ENCODE measurements around the gene HCN3.

Gene HCN3

GRCh38 chr1:155250246-155250632 is 27.0 kb upstream of the HCN3 start:
- DNase-seq (ENCODE audit: low read depth in 1 of 2, low spot score in 1 of 2), result no peak
- no peaks in the 10 kb centered on the region for H3K27me3 ChIP-seq (ENCODE audit: insufficient read depth, poor library complexity, severe bottlenecking)
- H3K27ac ChIP-seq (replicated peaks), result peak overlapping the region; percentile 62
- TF ChIP-seq, protein P1, sequence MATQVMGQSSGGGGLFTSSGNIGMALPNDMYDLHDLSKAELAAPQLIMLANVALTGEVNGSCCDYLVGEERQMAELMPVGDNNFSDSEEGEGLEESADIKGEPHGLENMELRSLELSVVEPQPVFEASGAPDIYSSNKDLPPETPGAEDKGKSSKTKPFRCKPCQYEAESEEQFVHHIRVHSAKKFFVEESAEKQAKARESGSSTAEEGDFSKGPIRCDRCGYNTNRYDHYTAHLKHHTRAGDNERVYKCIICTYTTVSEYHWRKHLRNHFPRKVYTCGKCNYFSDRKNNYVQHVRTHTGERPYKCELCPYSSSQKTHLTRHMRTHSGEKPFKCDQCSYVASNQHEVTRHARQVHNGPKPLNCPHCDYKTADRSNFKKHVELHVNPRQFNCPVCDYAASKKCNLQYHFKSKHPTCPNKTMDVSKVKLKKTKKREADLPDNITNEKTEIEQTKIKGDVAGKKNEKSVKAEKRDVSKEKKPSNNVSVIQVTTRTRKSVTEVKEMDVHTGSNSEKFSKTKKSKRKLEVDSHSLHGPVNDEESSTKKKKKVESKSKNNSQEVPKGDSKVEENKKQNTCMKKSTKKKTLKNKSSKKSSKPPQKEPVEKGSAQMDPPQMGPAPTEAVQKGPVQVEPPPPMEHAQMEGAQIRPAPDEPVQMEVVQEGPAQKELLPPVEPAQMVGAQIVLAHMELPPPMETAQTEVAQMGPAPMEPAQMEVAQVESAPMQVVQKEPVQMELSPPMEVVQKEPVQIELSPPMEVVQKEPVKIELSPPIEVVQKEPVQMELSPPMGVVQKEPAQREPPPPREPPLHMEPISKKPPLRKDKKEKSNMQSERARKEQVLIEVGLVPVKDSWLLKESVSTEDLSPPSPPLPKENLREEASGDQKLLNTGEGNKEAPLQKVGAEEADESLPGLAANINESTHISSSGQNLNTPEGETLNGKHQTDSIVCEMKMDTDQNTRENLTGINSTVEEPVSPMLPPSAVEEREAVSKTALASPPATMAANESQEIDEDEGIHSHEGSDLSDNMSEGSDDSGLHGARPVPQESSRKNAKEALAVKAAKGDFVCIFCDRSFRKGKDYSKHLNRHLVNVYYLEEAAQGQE (IDR thresholded peaks at IDR 0.05; ENCODE audit: insufficient replicate concordance, low read depth), result no peak
- no peak for TF ChIP-seq GABPA (IDR thresholded peaks at IDR 0.05; ENCODE audit: low read depth)
- no peak for TF ChIP-seq POLR2AphosphoS5 (IDR thresholded peaks at IDR 0.05; ENCODE audit: low read depth)
- TF ChIP-seq SPI1 (IDR thresholded peaks at IDR 0.05; ENCODE audit: borderline replicate concordance, low read depth), result no peak
- TF ChIP-seq, protein P2, sequence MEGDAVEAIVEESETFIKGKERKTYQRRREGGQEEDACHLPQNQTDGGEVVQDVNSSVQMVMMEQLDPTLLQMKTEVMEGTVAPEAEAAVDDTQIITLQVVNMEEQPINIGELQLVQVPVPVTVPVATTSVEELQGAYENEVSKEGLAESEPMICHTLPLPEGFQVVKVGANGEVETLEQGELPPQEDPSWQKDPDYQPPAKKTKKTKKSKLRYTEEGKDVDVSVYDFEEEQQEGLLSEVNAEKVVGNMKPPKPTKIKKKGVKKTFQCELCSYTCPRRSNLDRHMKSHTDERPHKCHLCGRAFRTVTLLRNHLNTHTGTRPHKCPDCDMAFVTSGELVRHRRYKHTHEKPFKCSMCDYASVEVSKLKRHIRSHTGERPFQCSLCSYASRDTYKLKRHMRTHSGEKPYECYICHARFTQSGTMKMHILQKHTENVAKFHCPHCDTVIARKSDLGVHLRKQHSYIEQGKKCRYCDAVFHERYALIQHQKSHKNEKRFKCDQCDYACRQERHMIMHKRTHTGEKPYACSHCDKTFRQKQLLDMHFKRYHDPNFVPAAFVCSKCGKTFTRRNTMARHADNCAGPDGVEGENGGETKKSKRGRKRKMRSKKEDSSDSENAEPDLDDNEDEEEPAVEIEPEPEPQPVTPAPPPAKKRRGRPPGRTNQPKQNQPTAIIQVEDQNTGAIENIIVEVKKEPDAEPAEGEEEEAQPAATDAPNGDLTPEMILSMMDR (IDR thresholded peaks at IDR 0.05; ENCODE audit: insufficient read depth, low read length), result no peak
- H3K4me3 ChIP-seq (replicated peaks; ENCODE audit: insufficient read depth, low read length), result peak overlapping the region; percentile 47

DNA sequence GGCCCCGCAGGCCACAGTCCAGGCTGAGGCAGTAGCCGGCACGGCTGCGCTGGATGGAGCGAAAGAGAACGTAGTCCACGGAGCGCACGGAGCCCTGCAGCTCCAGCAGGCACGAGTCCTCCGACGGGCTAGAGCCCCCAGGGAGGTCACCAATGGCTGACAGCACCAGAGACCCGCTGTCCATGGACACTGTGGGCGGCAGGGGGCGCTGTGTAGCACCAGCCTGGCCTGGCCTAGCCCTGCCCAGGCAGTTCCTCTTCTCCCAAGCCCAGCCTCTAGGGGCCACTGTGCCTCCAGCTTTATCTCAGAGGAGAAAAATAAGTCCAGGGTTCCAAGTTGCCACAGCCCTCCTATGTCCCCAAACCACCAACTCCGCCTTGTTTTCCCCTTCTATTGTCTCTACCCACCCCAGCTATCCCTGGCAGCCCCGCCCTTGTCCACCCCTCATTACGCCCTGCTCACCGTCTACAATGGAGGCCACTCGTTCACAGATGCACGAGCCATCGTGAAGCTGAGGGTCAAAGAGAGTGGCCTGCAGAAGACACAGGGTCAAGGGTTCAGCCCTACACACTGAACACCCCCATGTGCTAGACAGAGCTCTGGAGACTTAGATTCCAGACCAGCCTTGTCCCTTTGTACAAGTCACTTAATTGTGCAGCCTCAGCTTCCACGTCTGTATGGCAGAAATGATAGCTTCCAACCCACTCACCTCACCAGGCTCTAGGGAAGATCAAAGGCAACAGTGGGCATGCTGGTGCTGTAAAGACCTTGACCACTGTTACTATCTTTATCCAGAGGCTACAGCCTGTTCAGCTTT is 26.4 kb upstream of the HCN3 start:
- Histone ChIP-seq H3K27ac (replicated peaks) (peak overlapping the region; percentile 62), H3K4me3 (replicated peaks; ENCODE audit: insufficient read depth, low read length) (peak overlapping the region; percentile 47), H3K27me3 (ENCODE audit: insufficient read depth, poor library complexity, severe bottlenecking) (no peaks in the 10 kb centered on the region)
- peak; percentile 83 to 96 for DNase-seq (ENCODE audit: low read depth in 1 of 2, low spot score in 1 of 2)
- TF ChIP-seq, protein P2 (IDR thresholded peaks at IDR 0.05; ENCODE audit: insufficient read depth, low read length), result peak; percentile 100
- TF ChIP-seq SPI1 (IDR thresholded peaks at IDR 0.05; ENCODE audit: borderline replicate concordance, low read depth), result peak; percentile 98
- TF ChIP-seq POLR2AphosphoS5 (IDR thresholded peaks at IDR 0.05; ENCODE audit: low read depth), result no peak
- TF ChIP-seq, protein P1 (IDR thresholded peaks at IDR 0.05; ENCODE audit: insufficient replicate concordance, low read depth), result no peak
- TF ChIP-seq GABPA (IDR thresholded peaks at IDR 0.05; ENCODE audit: low read depth), result no peak

DNA sequence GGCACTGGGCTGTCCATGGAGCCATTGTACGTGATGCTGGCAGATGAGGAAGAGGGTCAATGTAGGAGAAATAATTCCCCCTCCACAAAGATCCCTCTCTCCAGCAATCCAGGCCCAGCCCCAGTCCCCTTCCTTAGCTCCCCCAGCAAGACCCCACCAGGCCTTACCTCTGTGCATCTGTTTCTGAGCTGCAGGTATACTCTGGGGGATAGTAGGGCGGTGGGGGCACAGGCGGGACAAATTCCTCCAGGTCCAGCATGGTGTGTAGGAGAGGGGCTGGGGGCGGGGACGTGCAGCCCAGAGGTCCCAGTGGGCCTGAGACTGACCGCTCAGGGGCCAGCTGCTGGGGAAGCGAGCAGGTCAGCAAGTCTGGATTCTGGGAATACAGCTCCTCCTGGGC is 25.7 kb upstream of the HCN3 start:
- no peak overlapping the region for H3K4me3 ChIP-seq (replicated peaks; ENCODE audit: insufficient read depth, low read length)
- no peak for DNase-seq (ENCODE audit: low read depth in 1 of 2, low spot score in 1 of 2)
- H3K27me3 ChIP-seq (ENCODE audit: insufficient read depth, poor library complexity, severe bottlenecking), result no peaks in the 10 kb centered on the region
- H3K27ac ChIP-seq (replicated peaks), result no peak overlapping the region
- TF ChIP-seq POLR2AphosphoS5 (IDR thresholded peaks at IDR 0.05; ENCODE audit: low read depth) (no peak), GABPA (IDR thresholded peaks at IDR 0.05; ENCODE audit: low read depth) (no peak), SPI1 (IDR thresholded peaks at IDR 0.05; ENCODE audit: borderline replicate concordance, low read depth) (no peak)
- TF ChIP-seq, protein P2 (IDR thresholded peaks at IDR 0.05; ENCODE audit: insufficient read depth, low read length), result no peak
- TF ChIP-seq, protein P1 (IDR thresholded peaks at IDR 0.05; ENCODE audit: insufficient replicate concordance, low read depth), result no peak
